ENCODE results near the gene OBSCN. TPM values are rescaled to one million over a fixed set of nuclear protein-coding genes. Genes with fewer than 3 reads are reported as not detected.

OBSCN gene
- total RNA-seq, 1 experiment from 2014 or later = 29.1 TPM

- Histone ChIP-seq H3K4me1 (ENCODE audit: insufficient read depth, low read length) (no peaks in the 10 kb centered on the region), H2AFZ (ENCODE audit: low read length) (no peak overlapping the region), H4K20me1 (ENCODE audit: low read length) (no peaks in the 10 kb centered on the region), H3K9me3 (ENCODE audit: low read length) (no peaks in the 10 kb centered on the region), H3F3A (ENCODE audit: low read length, unreplicated experiment) (no peaks in the 10 kb centered on the region), H3K36me3 (ENCODE audit: low read depth, low read length) (peaks cover 3% of the 10 kb centered on the region; the same call in 1 of the 2 replicates), H3K79me2 (ENCODE audit: low read length) (no peaks in the 10 kb centered on the region), H3K9me2 (replicated peaks; ENCODE audit: low read length) (no peaks in the 10 kb centered on the region), H3K9ac (ENCODE audit: low read length) (no peak overlapping the region), H3K27me3 (ENCODE audit: low read length) (no peaks in the 10 kb centered on the region), H3K4me2 (ENCODE audit: low read length) (no peak overlapping the region), H3K4me3 (ENCODE audit: low read length) (no peak overlapping the region), H3K27ac (ENCODE audit: low read length) (no peak overlapping the region)
- ATAC-seq (no peak), DNase-seq (no peak)
- CTCF ChIA-PET = interaction anchor here (0.6 kb wide), 2 partner anchors 45 to 278 kb away, joined by 3 to 4 read pairs; no protein-coding TSS in a partner anchor
- no TSS peak for BruUV-seq (replicated peaks)
- intact Hi-C loops (cut with micrococcal nuclease) = no loop called here
- TF ChIP-seq EZH2phosphoT487 (IDR thresholded peaks at IDR 0.05; ENCODE audit: borderline replicate concordance, low read length) = no peak
- TF ChIP-seq, protein P1, sequence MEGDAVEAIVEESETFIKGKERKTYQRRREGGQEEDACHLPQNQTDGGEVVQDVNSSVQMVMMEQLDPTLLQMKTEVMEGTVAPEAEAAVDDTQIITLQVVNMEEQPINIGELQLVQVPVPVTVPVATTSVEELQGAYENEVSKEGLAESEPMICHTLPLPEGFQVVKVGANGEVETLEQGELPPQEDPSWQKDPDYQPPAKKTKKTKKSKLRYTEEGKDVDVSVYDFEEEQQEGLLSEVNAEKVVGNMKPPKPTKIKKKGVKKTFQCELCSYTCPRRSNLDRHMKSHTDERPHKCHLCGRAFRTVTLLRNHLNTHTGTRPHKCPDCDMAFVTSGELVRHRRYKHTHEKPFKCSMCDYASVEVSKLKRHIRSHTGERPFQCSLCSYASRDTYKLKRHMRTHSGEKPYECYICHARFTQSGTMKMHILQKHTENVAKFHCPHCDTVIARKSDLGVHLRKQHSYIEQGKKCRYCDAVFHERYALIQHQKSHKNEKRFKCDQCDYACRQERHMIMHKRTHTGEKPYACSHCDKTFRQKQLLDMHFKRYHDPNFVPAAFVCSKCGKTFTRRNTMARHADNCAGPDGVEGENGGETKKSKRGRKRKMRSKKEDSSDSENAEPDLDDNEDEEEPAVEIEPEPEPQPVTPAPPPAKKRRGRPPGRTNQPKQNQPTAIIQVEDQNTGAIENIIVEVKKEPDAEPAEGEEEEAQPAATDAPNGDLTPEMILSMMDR (conservative IDR thresholded peaks at IDR 0.05; ENCODE audit: low read depth, low read length) = no peak
- no peak for TF ChIP-seq EZH2 (IDR thresholded peaks at IDR 0.05; ENCODE audit: low read length, unreplicated experiment)
- POLR2A ChIA-PET (ENCODE audit: unreplicated experiment) = no interaction called here
Measured at GRCh38 chr1:228281631-228282328, 73.9 kb downstream of the OBSCN start.

GRCh38 chr1:228282329-228283042 lies 74.6 kb downstream of the OBSCN start:
- Histone ChIP-seq H3K27me3 (ENCODE audit: low read length) (no peaks in the 10 kb centered on the region), H2AFZ (ENCODE audit: low read length) (no peak overlapping the region), H3K9me2 (replicated peaks; ENCODE audit: low read length) (no peaks in the 10 kb centered on the region), H3K4me1 (ENCODE audit: insufficient read depth, low read length) (no peaks in the 10 kb centered on the region), H3K4me2 (ENCODE audit: low read length) (no peak overlapping the region), H3K79me2 (ENCODE audit: low read length) (no peaks in the 10 kb centered on the region), H3K9ac (ENCODE audit: low read length) (no peak overlapping the region), H3K27ac (ENCODE audit: low read length) (no peak overlapping the region), H3K9me3 (ENCODE audit: low read length) (no peaks in the 10 kb centered on the region), H4K20me1 (ENCODE audit: low read length) (no peaks in the 10 kb centered on the region), H3K36me3 (ENCODE audit: low read depth, low read length) (peaks cover 3% of the 10 kb centered on the region; the same call in 1 of the 2 replicates), H3F3A (ENCODE audit: low read length, unreplicated experiment) (no peaks in the 10 kb centered on the region), H3K4me3 (ENCODE audit: low read length) (no peak overlapping the region)
- intact Hi-C loops (cut with micrococcal nuclease) = no loop called here
- ATAC-seq (peak; percentile 55), DNase-seq (peak; percentile 24)
- ChIA-PET CTCF (interaction anchor here (0.6 kb wide), 2 partner anchors 45 to 278 kb away, joined by 3 to 4 read pairs; no protein-coding TSS in a partner anchor), POLR2A (ENCODE audit: unreplicated experiment) (no interaction called here)
- no peak for TF ChIP-seq EZH2phosphoT487 (IDR thresholded peaks at IDR 0.05; ENCODE audit: borderline replicate concordance, low read length)
- no peak for TF ChIP-seq EZH2 (IDR thresholded peaks at IDR 0.05; ENCODE audit: low read length, unreplicated experiment)
- TF ChIP-seq, protein P1 (conservative IDR thresholded peaks at IDR 0.05; ENCODE audit: low read depth, low read length) = 0 out of 2 replicates have a peak, but pooled peaks have one; percentile 10
- BruUV-seq (replicated peaks) = no TSS peak

- BruUV-seq (replicated peaks) = no TSS peak
- H3K9ac ChIP-seq (ENCODE audit: low read length) = no peak overlapping the region
- H3K27me3 ChIP-seq (ENCODE audit: low read length) = no peaks in the 10 kb centered on the region
- no peak overlapping the region for H3K27ac ChIP-seq (ENCODE audit: low read length)
- no peaks in the 10 kb centered on the region for H3K4me1 ChIP-seq (ENCODE audit: insufficient read depth, low read length)
- no peak for ATAC-seq
- no peak for DNase-seq
- intact Hi-C loops (cut with micrococcal nuclease) = no loop called here
- ChIA-PET POLR2A (ENCODE audit: unreplicated experiment) (no interaction called here), CTCF (no interaction called here)
- no peaks in the 10 kb centered on the region for H3F3A ChIP-seq (ENCODE audit: low read length, unreplicated experiment)
- H3K4me3 ChIP-seq (ENCODE audit: low read length) = no peak overlapping the region
- H3K9me2 ChIP-seq (replicated peaks; ENCODE audit: low read length) = no peaks in the 10 kb centered on the region
- H3K36me3 ChIP-seq (ENCODE audit: low read depth, low read length) = peaks cover 3% of the 10 kb centered on the region; the same call in 1 of the 2 replicates
- TF ChIP-seq EZH2 (IDR thresholded peaks at IDR 0.05; ENCODE audit: low read length, unreplicated experiment) = no peak
- no peak for TF ChIP-seq EZH2phosphoT487 (IDR thresholded peaks at IDR 0.05; ENCODE audit: borderline replicate concordance, low read length)
- TF ChIP-seq, protein P1 (conservative IDR thresholded peaks at IDR 0.05; ENCODE audit: low read depth, low read length) = no peak
- H3K9me3 ChIP-seq (ENCODE audit: low read length) = no peaks in the 10 kb centered on the region
- H2AFZ ChIP-seq (ENCODE audit: low read length) = no peak overlapping the region
- no peak overlapping the region for H3K4me2 ChIP-seq (ENCODE audit: low read length)
- H3K79me2 ChIP-seq (ENCODE audit: low read length) = no peaks in the 10 kb centered on the region
- no peaks in the 10 kb centered on the region for H4K20me1 ChIP-seq (ENCODE audit: low read length)
Measured at GRCh38 chr1:228283043-228283371, 75.2 kb downstream of the OBSCN start.

Measured in PC-3 (cell line).